Uterus (tissue), 4 donors: ENCODE data around the gene C16orf87. TPM values are rescaled to one million over a fixed set of nuclear protein-coding genes. Genes with fewer than 3 reads are reported as not detected.

Experiments
- DNase-seq, 2 donors: peaks; one replicate each; pipeline ENCODE4 v3.0.0-alpha.2; 2019 to 2020
- H3K27ac ChIP-seq, 2 donors: fragments of 200-600 bp; sonication (generic); 1 replicate in 1 of 2; 2 replicates in 1 of 2; pipeline ENCODE4 v1.5.1; 2016 to 2018
- H3K27me3 ChIP-seq, 2 donors: fragments of 200-600 bp; sonication (generic); one replicate each; pipeline ENCODE4 v1.5.1; 2018 to 2019; ENCODE audit warnings: control low read depth in 1 of 2
- H3K36me3 ChIP-seq, 2 donors: fragments of 200-600 bp; sonication (generic); one replicate each; pipeline ENCODE4 v1.5.1; 2019; ENCODE audit warnings: control low read depth in 1 of 2
- H3K4me1 ChIP-seq, 2 donors: fragments of 200-600 bp; sonication (generic); one replicate each; pipeline ENCODE4 v1.5.1; 2018 to 2019; ENCODE audit warnings: control low read depth in 1 of 2
- H3K4me3 ChIP-seq, 2 donors: fragments of 200-600 bp; sonication (generic); 1 replicate in 1 of 2; 2 replicates in 1 of 2; pipeline ENCODE4 v1.5.1; 2018 to 2019; ENCODE audit warnings: mild to moderate bottlenecking in 1 of 2
- H3K9me3 ChIP-seq, 2 donors: fragments of 200-600 bp; sonication (generic); one replicate each; pipeline ENCODE4 v1.5.1; 2019; ENCODE audit warnings: control low read depth in 1 of 2
- POLR2A ChIP-seq, 2 donors: fragments of 450-650 bp; IDR thresholded peaks; one replicate each; pipeline ENCODE4 v1.6.1; 2016; ENCODE audit warnings: antibody characterized with exemption in 2 of 2, mild to moderate bottlenecking in 1 of 2, moderate library complexity in 1 of 2
- intact Hi-C: fragments of 100-400 bp; cut with DNase I; formaldehyde crosslinking; loops from one replicate; pipeline ENCODE4 v1.15.1; 2023; ENCODE audit warnings: low total_unique reads
- total RNA-seq, 4 donors: library from RNA; depleted of rRNA in 3 of 4; stranded (reverse); fragments of >200 nt in 3 of 4; gene quantifications; one replicate each; pipeline versions ENCODE4 v1.1.0 to v1.2.4, GENCODE V29; 2014 to 2023
- TF ChIP-seq, protein P1 (sequence below), 4 experiments: fragments of 200-600 bp in 2 of 4; fragments of 450-650 bp in 2 of 4; sonication (generic) in 2 of 4; IDR thresholded peaks; one replicate each; pipeline ENCODE4 v1.5.1; 2016 to 2019; ENCODE audit warnings: antibody characterized with exemption in 4 of 4, mild to moderate bottlenecking in 2 of 4, moderate library complexity in 1 of 4
- donor health status: DM: yes; HTN: yes; CAD: no.

Gene C16orf87
- total RNA-seq, 4 donors from 2014 or later, result under 0.01 to 20.1 (median 5.5) TPM

DNA sequence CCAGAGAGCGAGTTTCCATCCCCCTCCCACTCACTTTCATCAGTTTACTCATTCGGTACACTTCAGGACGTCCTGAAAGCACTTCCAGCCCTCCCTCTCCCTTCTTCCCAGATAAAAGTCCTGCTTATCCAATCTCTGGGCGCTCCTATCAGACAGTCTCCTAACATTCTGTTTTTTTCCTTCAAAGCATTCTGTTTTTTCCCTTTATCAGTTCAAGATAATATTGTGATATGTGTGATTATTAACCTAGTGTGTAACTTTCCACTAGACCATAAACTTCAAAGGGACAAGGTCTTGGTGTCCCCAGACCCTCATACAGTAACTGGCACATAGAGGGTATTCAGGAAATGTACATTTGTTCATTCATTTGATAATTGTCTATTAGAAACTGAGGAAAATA is 24.4 kb upstream of the C16orf87 start:
- Histone ChIP-seq H3K9me3 (no peaks in the 10 kb centered on the region), H3K27me3 (no peaks in the 10 kb centered on the region), H3K4me3 (no peak overlapping the region), H3K27ac (no peak overlapping the region), H3K4me1 (no peaks in the 10 kb centered on the region), H3K36me3 (no peaks in the 10 kb centered on the region)
- TF ChIP-seq, protein P1, sequence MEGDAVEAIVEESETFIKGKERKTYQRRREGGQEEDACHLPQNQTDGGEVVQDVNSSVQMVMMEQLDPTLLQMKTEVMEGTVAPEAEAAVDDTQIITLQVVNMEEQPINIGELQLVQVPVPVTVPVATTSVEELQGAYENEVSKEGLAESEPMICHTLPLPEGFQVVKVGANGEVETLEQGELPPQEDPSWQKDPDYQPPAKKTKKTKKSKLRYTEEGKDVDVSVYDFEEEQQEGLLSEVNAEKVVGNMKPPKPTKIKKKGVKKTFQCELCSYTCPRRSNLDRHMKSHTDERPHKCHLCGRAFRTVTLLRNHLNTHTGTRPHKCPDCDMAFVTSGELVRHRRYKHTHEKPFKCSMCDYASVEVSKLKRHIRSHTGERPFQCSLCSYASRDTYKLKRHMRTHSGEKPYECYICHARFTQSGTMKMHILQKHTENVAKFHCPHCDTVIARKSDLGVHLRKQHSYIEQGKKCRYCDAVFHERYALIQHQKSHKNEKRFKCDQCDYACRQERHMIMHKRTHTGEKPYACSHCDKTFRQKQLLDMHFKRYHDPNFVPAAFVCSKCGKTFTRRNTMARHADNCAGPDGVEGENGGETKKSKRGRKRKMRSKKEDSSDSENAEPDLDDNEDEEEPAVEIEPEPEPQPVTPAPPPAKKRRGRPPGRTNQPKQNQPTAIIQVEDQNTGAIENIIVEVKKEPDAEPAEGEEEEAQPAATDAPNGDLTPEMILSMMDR (IDR thresholded peaks at IDR 0.05), result no peak
- TF ChIP-seq POLR2A (IDR thresholded peaks at IDR 0.05), result no peak
- DNase-seq, result no peak
- intact Hi-C loops, result no loop called here

DNA sequence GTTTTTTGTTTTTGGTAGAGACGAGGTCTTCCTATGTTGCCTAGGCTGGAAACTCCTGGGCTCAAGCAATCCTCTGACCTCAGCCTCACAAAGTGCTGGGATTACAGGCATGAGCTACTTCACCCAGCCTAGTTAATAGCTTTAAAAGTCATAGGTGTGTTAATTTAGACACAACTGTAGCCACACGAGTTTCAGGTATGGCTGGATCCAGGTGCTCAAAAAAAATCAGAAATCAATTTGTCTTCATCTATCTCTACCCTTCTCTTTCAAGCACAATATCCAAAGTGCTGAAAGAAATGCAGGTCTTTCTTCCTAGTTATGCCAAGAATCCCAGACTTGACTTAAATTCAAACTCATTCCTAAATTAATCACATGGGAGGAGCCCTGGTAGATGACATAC is 23.9 kb upstream of the C16orf87 start:
- Histone ChIP-seq H3K27ac (no peak overlapping the region), H3K27me3 (no peaks in the 10 kb centered on the region), H3K4me3 (no peak overlapping the region), H3K36me3 (no peaks in the 10 kb centered on the region), H3K9me3 (no peaks in the 10 kb centered on the region), H3K4me1 (no peaks in the 10 kb centered on the region)
- no peak for DNase-seq
- intact Hi-C loops, result loop anchor here (5.0 kb wide), 1 partner anchor 52 kb away; no protein-coding TSS in a partner anchor
- TF ChIP-seq, protein P1 (IDR thresholded peaks at IDR 0.05), result no peak
- no peak for TF ChIP-seq POLR2A (IDR thresholded peaks at IDR 0.05)

DNA sequence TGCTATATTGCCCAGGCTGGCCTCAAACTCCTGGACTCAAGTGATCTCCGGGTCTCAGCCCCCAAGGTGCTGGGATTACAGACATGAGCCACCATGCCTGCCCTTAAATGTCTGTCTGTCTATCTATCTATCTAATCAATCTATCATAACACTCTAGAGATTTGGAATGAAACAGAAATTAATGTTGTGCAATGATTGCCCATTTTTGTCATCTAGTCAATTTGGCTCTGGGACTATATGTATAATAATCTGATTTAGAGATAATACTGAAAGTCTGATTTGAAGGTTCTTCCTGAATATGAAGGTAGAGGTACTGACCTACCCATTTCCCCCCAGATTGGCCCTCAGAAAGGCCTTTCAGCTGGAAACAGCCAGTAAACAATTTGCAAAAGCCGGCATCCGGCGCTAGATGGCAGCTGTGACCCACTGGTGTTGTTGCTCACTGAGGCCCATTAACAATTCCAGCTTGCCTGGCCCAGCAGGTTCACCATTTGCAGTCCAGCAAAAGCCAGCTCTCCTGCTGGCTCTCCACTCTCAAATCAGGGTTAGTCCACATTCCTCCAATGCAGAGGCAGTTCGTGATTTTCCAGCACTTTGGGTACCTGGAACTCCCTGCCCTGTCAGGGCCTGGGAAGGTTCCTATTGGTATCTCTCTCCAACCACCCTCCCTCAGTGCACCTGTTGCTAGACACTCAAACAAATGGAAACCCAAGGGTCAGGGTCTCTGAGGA is 22.9 kb upstream of the C16orf87 start:
- no peaks in the 10 kb centered on the region for H3K4me1 ChIP-seq
- no peak overlapping the region for H3K27ac ChIP-seq
- DNase-seq, result peak; percentile 60 to 70
- no peaks in the 10 kb centered on the region for H3K36me3 ChIP-seq
- TF ChIP-seq POLR2A (IDR thresholded peaks at IDR 0.05), result no peak
- TF ChIP-seq, protein P1 (IDR thresholded peaks at IDR 0.05), result peak; percentile 67 to 80 (median 74)
- H3K4me3 ChIP-seq, result no peak overlapping the region
- no peaks in the 10 kb centered on the region for H3K9me3 ChIP-seq
- intact Hi-C loops, result loop anchor here (5.0 kb wide), 1 partner anchor 53 kb away; no protein-coding TSS in a partner anchor
- no peaks in the 10 kb centered on the region for H3K27me3 ChIP-seq

DNA sequence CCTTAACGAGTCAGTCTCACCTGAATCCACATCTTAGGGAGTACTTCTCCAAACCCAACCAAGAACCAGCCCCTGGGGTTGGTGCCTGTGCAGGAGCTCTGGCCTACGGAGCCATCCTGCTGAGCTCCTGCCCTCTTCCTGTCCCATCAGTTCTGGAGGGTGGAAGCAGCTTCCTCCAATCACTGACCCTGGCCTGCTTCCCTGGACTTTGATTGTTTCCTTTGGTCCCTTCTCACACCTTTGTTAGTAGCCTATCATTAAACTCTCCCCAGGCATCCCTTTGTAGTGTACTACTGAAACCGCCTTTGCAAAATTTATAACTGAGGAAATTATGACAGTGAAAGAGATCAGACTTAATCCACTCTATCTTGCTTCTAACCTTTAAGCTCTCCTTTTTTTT is 21.1 kb upstream of the C16orf87 start:
- Histone ChIP-seq H3K4me1 (no peaks in the 10 kb centered on the region), H3K27ac (no peak overlapping the region), H3K4me3 (no peak overlapping the region), H3K27me3 (no peaks in the 10 kb centered on the region), H3K36me3 (no peaks in the 10 kb centered on the region), H3K9me3 (no peaks in the 10 kb centered on the region)
- no peak for DNase-seq
- TF ChIP-seq, protein P1 (IDR thresholded peaks at IDR 0.05), result no peak
- TF ChIP-seq POLR2A (IDR thresholded peaks at IDR 0.05), result no peak
- intact Hi-C loops, result loop anchor here (5.0 kb wide), 1 partner anchor 55 kb away; no protein-coding TSS in a partner anchor
